Neuron (in vitro differentiated cells): ENCODE results near the gene ANKRD13A.
"Not testable (repeated sequence)": the region's sequence is repeated elsewhere in the genome, so short reads cannot be mapped to it uniquely, and the experiment has no call there.

Source experiments
- H2AFZ ChIP-seq: one replicate; pipeline ENCODE4 v1.6.1; 2013; ENCODE audit warnings: low read depth, mild to moderate bottlenecking, inconsistent platforms, low read length, moderate library complexity
- H3K27me3 ChIP-seq: one replicate; pipeline ENCODE4 v1.6.1; 2013; ENCODE audit warnings: low read length; ENCODE audit not compliant: insufficient read depth
- H3K36me3 ChIP-seq: one replicate; pipeline ENCODE4 v1.6.1; 2013; ENCODE audit warnings: low read length; ENCODE audit not compliant: insufficient read depth
- H3K4me1 ChIP-seq: one replicate; pipeline ENCODE4 v1.6.1; 2013; ENCODE audit warnings: low read length; ENCODE audit not compliant: insufficient read depth
- H3K4me3 ChIP-seq: 2 replicates; pipeline ENCODE4 v1.5.1; 2013; ENCODE audit warnings: mild to moderate bottlenecking, low read length, moderate library complexity
- H3K9me3 ChIP-seq: one replicate; pipeline ENCODE4 v1.6.1; 2013; ENCODE audit warnings: low read length

ANKRD13A gene

GRCh38 chr12:110049034-110049433 lies 49.8 kb downstream of the ANKRD13A start:
- not testable (repeated sequence) for H3K36me3 ChIP-seq
- H3K4me3 ChIP-seq, result peak overlapping the region; percentile 79

DNA sequence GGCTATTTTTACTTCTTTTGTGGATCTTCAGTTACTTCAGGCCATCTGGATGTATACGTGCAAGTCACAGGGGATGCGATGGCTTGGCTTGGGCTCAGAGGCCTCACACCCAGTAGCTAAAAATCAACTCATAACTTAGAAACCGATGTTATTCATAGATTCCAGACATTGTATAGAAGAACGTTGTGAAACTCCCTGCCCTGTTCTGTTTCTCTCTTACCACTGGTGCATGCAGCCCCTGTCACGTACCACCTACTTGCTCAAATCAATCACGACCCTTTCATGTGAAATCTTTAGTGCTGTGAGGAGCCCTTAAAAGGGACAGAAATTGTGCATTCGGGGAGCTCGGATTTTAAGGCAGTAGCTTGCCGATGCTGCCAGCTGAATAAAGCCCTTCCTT lies 50.4 kb downstream of the ANKRD13A start:
- H3K36me3 ChIP-seq, H3K9me3 ChIP-seq, H3K4me3 ChIP-seq, H2AFZ ChIP-seq, H3K27me3 ChIP-seq: not testable (repeated sequence)
- peaks cover 14% of the 10 kb centered on the region for H3K4me1 ChIP-seq

More at GRCh38 chr12:110049034-110049433, 49.8 kb downstream of the ANKRD13A start:
- Histone ChIP-seq H3K4me1 (peaks cover 14% of the 10 kb centered on the region), H2AFZ (peak overlapping the region; percentile 27)
- not testable (repeated sequence) for H3K27me3 ChIP-seq, H3K9me3 ChIP-seq

DNA sequence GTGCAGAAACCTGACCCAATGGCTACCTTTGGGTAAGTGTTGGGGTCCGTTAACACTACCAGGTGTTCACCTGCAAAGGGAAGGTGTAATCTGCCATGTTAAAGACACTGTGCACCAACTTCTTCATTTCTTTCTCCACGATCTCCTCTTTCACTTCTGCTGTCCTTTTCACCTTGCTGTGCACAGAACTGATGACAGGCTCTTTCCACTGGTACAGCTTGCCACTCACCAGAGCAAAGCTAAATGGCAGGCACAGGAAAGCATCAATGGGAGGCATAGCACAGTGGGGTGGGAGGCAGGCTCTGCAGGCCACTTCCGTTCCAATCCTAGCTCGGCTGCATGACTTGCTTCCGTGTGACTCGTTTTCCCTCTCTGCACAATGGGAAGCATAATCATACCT lies 51.7 kb downstream of the ANKRD13A start:
- Histone ChIP-seq H2AFZ (no peak overlapping the region), H3K4me3 (no peak overlapping the region), H3K27me3 (peaks cover 2% of the 10 kb centered on the region), H3K9me3 (no peaks in the 10 kb centered on the region), H3K4me1 (peaks cover 14% of the 10 kb centered on the region), H3K36me3 (no peaks in the 10 kb centered on the region)

GRCh38 chr12:110055375-110056352 lies 56.4 kb downstream of the ANKRD13A start:
- H2AFZ ChIP-seq, H3K4me1 ChIP-seq, H3K4me3 ChIP-seq, H3K36me3 ChIP-seq, H3K27me3 ChIP-seq, H3K9me3 ChIP-seq: not testable (repeated sequence)

DNA sequence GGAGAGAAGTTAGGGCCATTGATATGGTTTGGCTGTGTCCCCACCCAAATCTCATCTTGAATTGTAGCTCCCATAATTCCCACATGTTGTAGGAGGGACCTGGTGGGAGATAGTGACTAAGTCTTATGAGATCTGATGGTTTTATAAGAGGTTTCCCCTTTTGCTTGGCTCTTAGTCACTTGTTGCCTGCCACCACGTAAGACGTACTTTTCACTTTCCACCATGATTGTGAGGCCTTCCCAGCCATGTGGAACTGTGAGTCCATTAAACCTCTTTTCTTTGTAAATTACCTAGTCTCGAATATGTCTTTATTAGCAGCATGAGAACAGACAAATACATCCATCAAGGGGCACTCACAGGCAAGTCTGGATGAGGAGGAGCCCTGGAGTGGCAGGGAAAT lies 57.4 kb downstream of the ANKRD13A start:
- H3K4me3 ChIP-seq, H2AFZ ChIP-seq, H3K27me3 ChIP-seq, H3K4me1 ChIP-seq, H3K9me3 ChIP-seq, H3K36me3 ChIP-seq: not testable (repeated sequence)

- Histone ChIP-seq H3K4me1 (no peaks in the 10 kb centered on the region), H3K4me3 (no peak overlapping the region), H2AFZ (no peak overlapping the region), H3K36me3 (no peaks in the 10 kb centered on the region), H3K27me3 (peaks cover 7% of the 10 kb centered on the region), H3K9me3 (no peaks in the 10 kb centered on the region)
Observed at GRCh38 chr12:110058875-110059615, 59.8 kb downstream of the ANKRD13A start.

DNA sequence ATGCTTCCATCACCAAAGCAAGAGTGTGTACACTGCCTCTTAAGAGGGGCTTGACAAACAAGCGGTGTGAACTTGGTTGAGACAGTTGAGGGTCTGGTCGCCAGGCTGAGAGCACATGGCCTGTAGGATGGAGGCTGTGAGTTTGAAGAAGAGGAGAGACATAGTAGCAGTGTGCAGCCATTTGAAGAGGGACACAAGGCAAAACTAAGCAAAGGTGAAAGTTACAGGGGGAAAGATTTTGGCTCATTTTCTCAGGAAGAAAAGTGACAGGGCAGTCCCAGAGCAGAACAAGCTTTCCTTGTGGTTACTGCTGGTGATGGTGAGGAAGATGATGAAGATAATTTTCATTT lies 60.4 kb downstream of the ANKRD13A start:
- H3K4me3 ChIP-seq, result no peak overlapping the region
- H3K36me3 ChIP-seq, result no peaks in the 10 kb centered on the region
- H3K4me1 ChIP-seq, result no peaks in the 10 kb centered on the region
- peaks cover 6% of the 10 kb centered on the region for H3K27me3 ChIP-seq
- no peaks in the 10 kb centered on the region for H3K9me3 ChIP-seq
- no peak overlapping the region for H2AFZ ChIP-seq

DNA sequence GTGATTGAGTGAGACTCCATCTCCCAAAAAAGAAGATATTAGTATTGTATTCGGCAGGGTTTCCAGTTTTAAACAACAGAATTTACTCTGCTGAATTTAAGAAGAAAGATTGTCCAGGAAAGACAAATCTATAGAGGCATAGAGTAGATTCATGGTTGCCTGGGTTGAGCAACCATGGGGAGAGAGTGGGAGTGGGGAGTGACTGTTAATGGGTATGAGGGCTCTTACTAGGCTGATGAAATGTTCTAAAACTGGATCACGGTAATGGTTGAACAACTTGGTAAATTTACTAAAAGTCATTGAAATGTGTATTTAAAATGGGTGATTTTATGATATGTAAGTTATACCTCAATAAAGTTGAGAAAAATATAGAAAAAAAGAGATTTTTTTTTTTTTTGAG lies 63.0 kb downstream of the ANKRD13A start:
- H3K4me3 ChIP-seq, result no peak overlapping the region
- H3K9me3 ChIP-seq, result no peaks in the 10 kb centered on the region
- no peaks in the 10 kb centered on the region for H3K27me3 ChIP-seq
- H3K4me1 ChIP-seq, result no peaks in the 10 kb centered on the region
- H2AFZ ChIP-seq, result no peak overlapping the region
- H3K36me3 ChIP-seq, result no peaks in the 10 kb centered on the region

DNA sequence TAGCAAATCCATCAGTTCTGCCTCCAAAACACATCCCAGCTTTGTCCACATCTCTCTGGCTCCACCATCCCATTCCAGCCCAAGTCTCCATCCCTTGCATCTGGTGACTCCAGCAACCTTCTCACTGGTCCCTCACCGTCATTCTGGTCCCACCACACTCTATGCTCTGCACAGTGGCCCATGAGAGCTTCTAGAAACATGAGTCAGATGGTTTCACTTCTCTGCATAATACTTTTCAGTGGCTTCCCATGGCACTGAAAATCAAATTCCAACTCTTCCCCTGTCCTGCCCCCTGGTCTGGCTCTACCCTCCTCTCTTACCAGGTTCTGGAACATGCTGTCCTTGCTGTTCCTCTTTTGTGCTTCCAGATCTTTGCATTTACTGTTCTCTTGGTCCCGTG lies 66.3 kb downstream of the ANKRD13A start:
- no peaks in the 10 kb centered on the region for H3K9me3 ChIP-seq
- no peaks in the 10 kb centered on the region for H3K4me1 ChIP-seq
- no peak overlapping the region for H3K4me3 ChIP-seq
- H3K36me3 ChIP-seq, result no peaks in the 10 kb centered on the region
- H2AFZ ChIP-seq, result no peak overlapping the region
- no peaks in the 10 kb centered on the region for H3K27me3 ChIP-seq

DNA sequence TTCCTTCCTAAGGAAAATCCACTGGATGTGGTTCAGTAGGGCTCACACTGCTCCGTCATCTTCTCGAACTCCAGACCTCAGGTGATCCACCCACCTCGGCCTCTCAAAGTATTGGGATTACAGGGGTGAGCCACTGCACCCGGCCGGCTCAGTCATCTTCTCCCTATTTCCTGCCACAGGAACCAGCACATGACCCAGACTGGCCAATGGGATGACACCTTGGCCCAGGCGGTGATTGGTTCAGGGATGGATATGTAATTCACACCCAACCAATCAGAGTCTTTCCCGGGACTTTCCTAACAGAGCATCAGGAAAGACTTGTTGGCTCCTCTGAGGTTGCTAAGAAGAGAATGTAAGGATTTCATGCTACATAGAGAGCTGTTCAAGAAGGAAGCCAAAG lies 68.3 kb downstream of the ANKRD13A start:
- Histone ChIP-seq H2AFZ (no peak overlapping the region), H3K9me3 (no peaks in the 10 kb centered on the region), H3K36me3 (no peaks in the 10 kb centered on the region), H3K4me3 (no peak overlapping the region), H3K27me3 (no peaks in the 10 kb centered on the region), H3K4me1 (no peaks in the 10 kb centered on the region)

DNA sequence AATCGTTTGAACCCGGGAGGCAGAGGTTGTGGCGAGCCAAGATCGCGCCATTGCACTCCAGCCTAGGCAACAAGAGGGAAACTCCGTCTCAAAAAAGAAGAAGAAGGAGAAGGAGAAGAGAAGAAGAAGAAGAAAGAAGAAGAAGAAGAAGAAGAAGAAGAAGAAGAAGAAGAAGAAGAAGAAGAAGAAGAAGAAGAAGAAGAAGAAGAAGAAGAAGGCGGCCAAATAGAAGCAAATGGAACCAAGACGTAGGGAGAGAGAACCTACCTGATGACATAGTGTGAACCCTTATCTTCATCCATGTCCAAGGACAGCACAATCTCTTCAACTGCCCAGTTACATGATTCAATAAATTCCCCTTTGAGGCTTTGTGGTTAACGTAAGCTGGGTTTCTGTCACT lies 68.9 kb downstream of the ANKRD13A start:
- H3K9me3 ChIP-seq, H3K27me3 ChIP-seq, H3K4me3 ChIP-seq, H3K4me1 ChIP-seq, H2AFZ ChIP-seq, H3K36me3 ChIP-seq: not testable (repeated sequence)

- no peaks in the 10 kb centered on the region for H3K36me3 ChIP-seq
- H3K9me3 ChIP-seq, result no peaks in the 10 kb centered on the region
- H3K4me3 ChIP-seq, result no peak overlapping the region
- H2AFZ ChIP-seq, result no peak overlapping the region
- H3K4me1 ChIP-seq, result no peaks in the 10 kb centered on the region
- no peaks in the 10 kb centered on the region for H3K27me3 ChIP-seq
Observed at GRCh38 chr12:110068654-110069053, 69.4 kb downstream of the ANKRD13A start.

DNA sequence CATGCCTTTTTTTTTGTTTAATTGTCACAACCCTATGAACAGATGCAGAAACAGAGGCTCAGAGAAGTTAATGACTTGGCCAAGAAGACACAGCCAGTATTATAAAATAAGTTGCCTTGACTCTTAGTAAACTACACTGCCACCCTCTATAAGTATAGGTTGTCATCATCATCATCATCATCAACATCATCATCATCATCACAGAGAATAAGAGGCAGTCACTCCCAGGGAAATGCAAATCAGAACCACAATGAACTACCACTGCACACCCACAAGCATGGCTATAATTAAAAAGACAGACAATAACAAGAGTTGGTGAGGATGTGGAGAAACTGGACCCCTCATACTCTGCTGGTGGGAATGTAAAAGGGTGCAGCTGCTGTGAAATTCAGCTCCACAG lies 72.3 kb downstream of the ANKRD13A start:
- Histone ChIP-seq H3K9me3 (no peaks in the 10 kb centered on the region), H3K4me1 (no peaks in the 10 kb centered on the region), H3K27me3 (no peaks in the 10 kb centered on the region), H3K4me3 (no peak overlapping the region), H2AFZ (no peak overlapping the region), H3K36me3 (no peaks in the 10 kb centered on the region)
